ENCODE data around the gene FADS6. TPM values are rescaled to one million over a fixed set of nuclear protein-coding genes. Genes with fewer than 3 reads are reported as not detected.

FADS6 gene
- total RNA-seq, 1 donor from 2014 or later = not detected

DNA sequence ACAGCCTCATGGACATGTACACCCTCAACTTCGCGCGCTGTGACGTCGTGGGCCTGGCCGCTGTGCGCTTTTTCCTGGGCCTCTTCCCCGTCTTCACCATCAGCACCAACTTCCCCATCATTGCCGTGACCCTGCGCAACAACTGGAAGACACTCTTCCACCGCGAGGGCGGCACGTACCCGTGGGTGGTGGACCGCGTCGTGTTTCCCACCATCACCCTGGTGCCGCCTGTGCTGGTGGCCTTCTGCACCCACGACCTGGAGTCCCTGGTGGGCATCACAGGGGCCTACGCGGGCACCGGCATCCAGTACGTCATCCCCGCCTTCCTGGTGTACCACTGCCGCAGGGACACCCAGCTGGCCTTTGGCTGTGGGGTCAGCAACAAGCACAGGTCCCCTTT is 57.2 kb downstream of the FADS6 start:
- TF ChIP-seq, protein P1, sequence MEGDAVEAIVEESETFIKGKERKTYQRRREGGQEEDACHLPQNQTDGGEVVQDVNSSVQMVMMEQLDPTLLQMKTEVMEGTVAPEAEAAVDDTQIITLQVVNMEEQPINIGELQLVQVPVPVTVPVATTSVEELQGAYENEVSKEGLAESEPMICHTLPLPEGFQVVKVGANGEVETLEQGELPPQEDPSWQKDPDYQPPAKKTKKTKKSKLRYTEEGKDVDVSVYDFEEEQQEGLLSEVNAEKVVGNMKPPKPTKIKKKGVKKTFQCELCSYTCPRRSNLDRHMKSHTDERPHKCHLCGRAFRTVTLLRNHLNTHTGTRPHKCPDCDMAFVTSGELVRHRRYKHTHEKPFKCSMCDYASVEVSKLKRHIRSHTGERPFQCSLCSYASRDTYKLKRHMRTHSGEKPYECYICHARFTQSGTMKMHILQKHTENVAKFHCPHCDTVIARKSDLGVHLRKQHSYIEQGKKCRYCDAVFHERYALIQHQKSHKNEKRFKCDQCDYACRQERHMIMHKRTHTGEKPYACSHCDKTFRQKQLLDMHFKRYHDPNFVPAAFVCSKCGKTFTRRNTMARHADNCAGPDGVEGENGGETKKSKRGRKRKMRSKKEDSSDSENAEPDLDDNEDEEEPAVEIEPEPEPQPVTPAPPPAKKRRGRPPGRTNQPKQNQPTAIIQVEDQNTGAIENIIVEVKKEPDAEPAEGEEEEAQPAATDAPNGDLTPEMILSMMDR (conservative IDR thresholded peaks at IDR 0.05) = no peak
- Mint-ChIP-seq H3K9me3 (no peaks in the 10 kb centered on the region), H3K4me1 (peaks cover 15% of the 10 kb centered on the region), H3K4me3 (no peak overlapping the region), H3K27me3 (ENCODE audit: low read depth) (peaks cover 6% of the 10 kb centered on the region), H3K36me3 (ENCODE audit: low read depth) (peaks cover 4% of the 10 kb centered on the region), H3K27ac (ENCODE audit: unreplicated experiment) (no peak overlapping the region)
- DNase-seq (ENCODE audit: low read depth, low spot score) = no peak

DNA sequence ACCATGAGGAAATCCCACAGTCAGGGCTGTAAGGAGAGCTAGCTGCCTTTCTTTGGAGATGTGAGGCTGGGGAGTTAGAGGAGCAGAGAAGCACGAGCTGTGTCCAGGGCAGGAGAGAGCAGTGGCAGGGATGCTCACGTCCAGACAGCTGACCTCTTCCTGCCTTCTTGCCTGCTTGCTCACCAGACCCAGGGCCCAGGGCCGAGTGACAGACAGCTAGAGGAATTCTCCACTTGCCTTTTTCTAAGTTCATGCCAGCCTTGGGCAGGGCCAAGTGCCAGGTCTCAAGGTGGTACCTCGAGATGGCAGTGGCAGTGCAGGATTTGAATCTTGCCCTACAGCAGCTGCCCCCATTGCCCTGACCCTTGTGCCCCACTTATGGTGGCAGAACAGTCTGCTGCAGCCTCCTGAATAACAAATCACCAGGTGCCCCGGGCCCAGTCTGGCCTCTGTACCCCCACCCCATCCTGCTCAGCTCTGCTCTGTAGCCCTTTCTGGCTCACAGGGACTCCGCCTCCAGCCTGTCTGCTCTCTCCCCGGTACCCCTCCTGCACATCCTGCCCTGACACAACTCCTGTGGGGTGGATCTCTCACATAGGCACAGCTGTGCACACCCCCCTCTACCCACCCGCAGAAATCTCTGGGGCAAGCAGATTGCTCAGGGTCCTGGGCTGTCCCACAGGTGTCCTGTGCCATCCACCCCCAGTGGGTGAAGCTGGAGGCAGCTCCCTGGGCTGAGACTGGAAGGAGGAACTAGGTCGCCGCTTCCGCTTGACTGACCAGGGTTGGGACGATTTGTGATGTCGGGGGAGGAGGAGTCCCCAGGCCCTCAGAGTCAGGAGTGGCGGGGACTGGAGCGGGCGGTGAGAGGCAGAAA is 59.7 kb downstream of the FADS6 start:
- Mint-ChIP-seq H3K36me3 (ENCODE audit: low read depth) (peaks cover 4% of the 10 kb centered on the region), H3K4me1 (peaks cover 6% of the 10 kb centered on the region), H3K27ac (ENCODE audit: unreplicated experiment) (no peak overlapping the region), H3K9me3 (no peaks in the 10 kb centered on the region), H3K27me3 (ENCODE audit: low read depth) (no peaks in the 10 kb centered on the region), H3K4me3 (no peak overlapping the region)
- no peak for DNase-seq (ENCODE audit: low read depth, low spot score)
- TF ChIP-seq, protein P1 (conservative IDR thresholded peaks at IDR 0.05) = no peak

DNA sequence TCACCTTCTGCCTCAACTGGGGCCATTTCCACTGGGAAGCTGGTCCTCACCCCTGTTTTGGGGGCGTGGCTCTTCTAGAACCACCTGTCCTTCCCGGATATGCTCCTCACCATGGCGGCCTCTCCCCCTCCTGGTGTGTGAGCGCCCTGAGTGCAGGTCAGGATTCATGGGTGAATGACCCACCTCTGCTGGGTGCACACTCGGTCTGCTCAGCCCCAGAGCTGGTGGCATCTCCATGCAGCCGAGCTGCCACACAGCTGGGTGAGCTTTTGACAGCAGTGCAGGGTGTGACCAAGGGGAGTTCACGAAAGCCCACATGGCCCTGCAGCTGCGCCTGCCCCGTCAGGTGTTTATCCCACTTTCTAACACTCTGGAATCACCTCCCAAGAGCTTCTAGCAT is 61.0 kb downstream of the FADS6 start:
- Mint-ChIP-seq H3K9me3 (no peaks in the 10 kb centered on the region), H3K4me1 (peaks cover 6% of the 10 kb centered on the region), H3K27me3 (ENCODE audit: low read depth) (no peaks in the 10 kb centered on the region), H3K4me3 (no peak overlapping the region), H3K27ac (ENCODE audit: unreplicated experiment) (no peak overlapping the region), H3K36me3 (ENCODE audit: low read depth) (peaks cover 4% of the 10 kb centered on the region)
- DNase-seq (ENCODE audit: low read depth, low spot score) = no peak
- TF ChIP-seq, protein P1 (conservative IDR thresholded peaks at IDR 0.05) = no peak

DNA sequence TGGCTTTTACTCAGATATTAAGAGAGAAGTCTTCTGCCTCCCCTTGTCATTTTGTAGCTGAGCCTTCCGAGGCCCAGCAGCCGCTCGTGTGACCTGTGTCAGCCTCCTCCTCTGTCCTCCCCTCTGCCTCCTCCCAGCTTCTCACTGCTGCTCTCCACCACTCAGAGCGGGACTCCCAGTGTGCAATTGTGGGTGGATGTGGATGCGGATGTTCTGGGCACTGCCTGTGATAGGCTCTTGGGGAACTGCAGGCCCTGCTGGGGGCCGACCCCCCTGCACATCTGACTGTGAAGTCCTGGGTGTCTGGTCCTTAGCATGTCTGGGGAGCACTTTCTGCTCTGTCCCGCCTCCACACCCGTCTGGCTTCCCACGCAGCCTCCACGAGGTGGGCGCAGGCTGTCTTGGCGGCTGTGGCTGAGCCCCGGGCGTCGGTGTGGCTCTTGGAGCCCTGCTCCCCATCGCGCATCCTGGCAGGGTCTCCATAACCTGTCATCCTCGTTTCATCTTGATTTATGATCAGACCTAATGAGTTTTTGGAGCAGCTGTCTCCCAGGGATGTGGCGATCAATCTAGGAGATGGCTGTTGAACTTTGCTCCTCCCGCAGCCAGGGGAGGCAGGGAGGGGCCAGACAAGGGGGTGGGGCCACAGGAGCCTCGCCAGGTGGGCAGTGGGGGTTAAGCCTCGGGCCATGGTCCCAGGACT is 61.8 kb downstream of the FADS6 start:
- Mint-ChIP-seq H3K4me1 (peaks cover 6% of the 10 kb centered on the region), H3K27me3 (ENCODE audit: low read depth) (no peaks in the 10 kb centered on the region)

DNA sequence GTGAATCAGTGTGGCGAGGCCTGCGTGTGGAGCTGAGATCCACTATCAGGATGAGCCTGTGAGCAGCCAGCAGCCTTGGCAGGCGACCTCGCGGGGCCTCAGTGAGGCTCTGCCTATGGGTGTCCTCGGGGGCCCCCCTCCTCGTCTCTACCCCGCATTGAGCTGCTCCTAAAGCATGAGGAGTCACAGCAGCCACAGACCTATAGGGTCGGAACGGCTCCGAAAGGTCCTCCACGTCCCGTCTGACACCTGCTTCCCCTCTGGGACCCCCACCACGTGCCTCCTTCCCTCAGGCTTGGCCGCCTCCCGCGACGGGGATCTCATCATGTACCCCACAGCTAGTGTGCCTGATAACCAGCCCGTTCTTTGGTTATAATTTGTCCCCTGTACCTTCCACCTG is 62.6 kb downstream of the FADS6 start:
- no peaks in the 10 kb centered on the region for H3K36me3 Mint-ChIP-seq (ENCODE audit: low read depth)
- no peak overlapping the region for H3K27ac Mint-ChIP-seq (ENCODE audit: unreplicated experiment)
- peaks cover 6% of the 10 kb centered on the region for H3K4me1 Mint-ChIP-seq
- TF ChIP-seq, protein P1 (conservative IDR thresholded peaks at IDR 0.05) = no peak
- H3K9me3 Mint-ChIP-seq = no peaks in the 10 kb centered on the region
- H3K4me3 Mint-ChIP-seq = no peak overlapping the region
- H3K27me3 Mint-ChIP-seq (ENCODE audit: low read depth) = no peaks in the 10 kb centered on the region
- no peak for DNase-seq (ENCODE audit: low read depth, low spot score)

More for the DNA sequence above, 61.8 kb downstream of the FADS6 start:
- DNase-seq (ENCODE audit: low read depth, low spot score) = no peak
- Mint-ChIP-seq H3K4me3 (no peak overlapping the region), H3K9me3 (no peaks in the 10 kb centered on the region), H3K27ac (ENCODE audit: unreplicated experiment) (no peak overlapping the region), H3K36me3 (ENCODE audit: low read depth) (peaks cover 4% of the 10 kb centered on the region)
- TF ChIP-seq, protein P1 (conservative IDR thresholded peaks at IDR 0.05) = no peak

Measured in neural crest cell (in vitro differentiated cells).